HEK293T (cell line): Measurements from ENCODE around the gene ZGPAT.

Experiments used
- ARNT ChIP-seq: fragments of 450-650 bp; IDR thresholded peaks from 2 replicates; pipeline ENCODE4 v1.6.1; 2017; ENCODE audit warnings: mild to moderate bottlenecking
- BHLHE40 ChIP-seq: fragments of 450-650 bp; IDR thresholded peaks from 2 replicates; pipeline ENCODE4 v1.6.1; 2016; ENCODE audit warnings: mild to moderate bottlenecking, moderate library complexity, borderline replicate concordance
- CTBP1 ChIP-seq: fragments of 450-650 bp; IDR thresholded peaks from 2 replicates; pipeline ENCODE4 v1.6.1; 2016; ENCODE audit warnings: borderline replicate concordance
- ELF4 ChIP-seq: fragments of 450-650 bp; IDR thresholded peaks from 2 replicates; pipeline ENCODE4 v1.6.1; 2017; ENCODE audit warnings: antibody characterized with exemption
- FOXK2 ChIP-seq: fragments of 450-650 bp; IDR thresholded peaks from 2 replicates; pipeline ENCODE4 v1.6.1; 2016; ENCODE audit warnings: mild to moderate bottlenecking
- FOXM1 ChIP-seq: fragments of 450-650 bp; IDR thresholded peaks from 2 replicates; pipeline ENCODE4 v1.6.1; 2017; ENCODE audit warnings: mild to moderate bottlenecking, borderline replicate concordance
- LEF1 ChIP-seq: fragments of 450-650 bp; IDR thresholded peaks from 2 replicates; pipeline ENCODE4 v1.6.1; 2017; ENCODE audit warnings: mild to moderate bottlenecking, borderline replicate concordance
- NFRKB ChIP-seq: fragments of 450-650 bp; IDR thresholded peaks from 2 replicates; pipeline ENCODE4 v1.6.1; 2016; ENCODE audit warnings: mild to moderate bottlenecking, moderate library complexity
- PKNOX1 ChIP-seq: fragments of 450-650 bp; IDR thresholded peaks from 2 replicates; pipeline ENCODE4 v1.6.1; 2016
- SP1 ChIP-seq: fragments of 450-650 bp; IDR thresholded peaks from 2 replicates; pipeline ENCODE4 v1.6.1; 2017
- SUZ12 ChIP-seq: fragments of 450-650 bp; IDR thresholded peaks from 2 replicates; pipeline ENCODE4 v1.6.1; 2016; ENCODE audit warnings: mild to moderate bottlenecking
- TARDBP ChIP-seq: fragments of 450-650 bp; IDR thresholded peaks from 2 replicates; pipeline ENCODE4 v1.6.1; 2016

- TF ChIP-seq BHLHE40 (no peak), PKNOX1 (no peak), FOXM1 (no peak), NFRKB (no peak), SP1 (no peak), LEF1 (no peak), CTBP1 (no peak), SUZ12 (no peak), ELF4 (no peak), ARNT (no peak), FOXK2 (no peak), TARDBP (no peak)
Observed at GRCh38 chr20:63694584-63695423, 13.0 kb upstream of the ZGPAT start.
